Amygdala (tissue), 56 donors: ENCODE measurements around the gene NSUN4.

ENCODE experiments used
- DNase-seq, 56 donors: peaks; one replicate each; lab custom pipeline; 2025; lab: John Stamatoyannopoulos, UW

The NSUN4 gene

DNA sequence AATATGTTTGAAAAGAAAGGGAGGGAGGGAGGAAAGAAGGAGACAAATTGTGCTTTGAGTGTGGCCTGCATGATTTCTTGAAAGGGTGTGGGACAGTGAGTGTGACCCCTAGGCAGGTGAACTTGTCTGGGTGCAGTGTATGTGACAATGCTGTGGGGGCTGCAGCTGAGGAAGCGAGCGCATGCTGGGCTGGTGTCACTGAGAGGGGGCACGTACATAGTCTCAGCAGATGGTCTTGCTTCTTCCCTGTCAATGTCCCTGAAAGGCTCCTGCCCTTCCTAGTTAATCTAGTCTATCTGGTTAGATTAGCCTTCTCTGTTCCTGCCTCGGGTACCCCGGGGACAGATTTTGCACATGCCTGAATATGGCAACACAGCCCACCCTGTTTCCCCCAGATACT lies 63.3 kb downstream of the NSUN4 start:
- DNase-seq, result no peak

DNA sequence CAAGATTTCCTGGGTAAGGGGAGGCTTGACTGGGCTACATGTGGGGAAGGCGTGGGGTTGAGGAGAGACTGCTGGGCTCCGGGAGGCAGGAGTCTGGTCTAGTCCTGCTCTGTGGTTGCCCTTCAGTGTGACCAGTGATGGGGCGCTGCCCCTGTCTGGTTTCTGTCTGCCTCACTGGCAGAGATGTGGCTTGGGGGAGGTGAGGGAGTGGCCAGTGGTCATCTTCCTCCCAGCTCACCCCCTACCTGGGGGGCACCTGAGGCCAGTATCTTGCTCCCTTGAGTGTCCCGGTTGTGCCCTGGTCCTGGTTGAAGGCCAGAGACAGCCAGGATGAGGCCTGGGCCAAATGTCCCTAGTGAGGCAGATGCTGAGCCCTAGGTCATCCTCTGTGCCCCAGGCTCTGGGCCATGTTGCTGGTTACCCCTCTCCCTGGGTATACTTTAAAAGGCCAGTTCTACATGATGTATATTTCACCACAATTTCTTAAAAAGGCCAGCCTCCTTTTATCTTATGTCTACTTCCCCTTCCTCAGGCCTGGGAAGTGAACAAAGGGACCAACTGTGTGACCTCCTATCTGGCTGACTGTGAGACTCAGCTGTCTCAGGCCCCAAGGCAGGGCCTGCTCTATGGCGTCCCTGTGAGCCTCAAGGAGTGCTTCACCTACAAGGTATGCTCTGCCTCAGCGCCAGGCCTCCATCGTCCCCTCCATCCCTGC lies 64.0 kb downstream of the NSUN4 start:
- DNase-seq, result no peak

DNA sequence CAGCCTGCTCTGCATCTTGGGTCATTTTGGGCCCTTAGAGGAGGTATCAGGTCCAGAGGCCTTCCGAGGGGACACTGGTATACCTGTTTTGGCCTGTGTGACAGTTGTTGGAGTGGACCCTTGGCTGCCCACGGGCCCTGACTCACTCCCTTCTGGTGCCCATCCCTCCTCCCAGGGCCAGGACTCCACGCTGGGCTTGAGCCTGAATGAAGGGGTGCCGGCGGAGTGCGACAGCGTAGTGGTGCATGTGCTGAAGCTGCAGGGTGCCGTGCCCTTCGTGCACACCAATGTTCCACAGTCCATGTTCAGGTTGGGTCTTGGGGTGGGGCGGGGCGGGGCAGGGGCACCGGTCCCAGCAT lies 64.6 kb downstream of the NSUN4 start:
- DNase-seq, result no peak

DNA sequence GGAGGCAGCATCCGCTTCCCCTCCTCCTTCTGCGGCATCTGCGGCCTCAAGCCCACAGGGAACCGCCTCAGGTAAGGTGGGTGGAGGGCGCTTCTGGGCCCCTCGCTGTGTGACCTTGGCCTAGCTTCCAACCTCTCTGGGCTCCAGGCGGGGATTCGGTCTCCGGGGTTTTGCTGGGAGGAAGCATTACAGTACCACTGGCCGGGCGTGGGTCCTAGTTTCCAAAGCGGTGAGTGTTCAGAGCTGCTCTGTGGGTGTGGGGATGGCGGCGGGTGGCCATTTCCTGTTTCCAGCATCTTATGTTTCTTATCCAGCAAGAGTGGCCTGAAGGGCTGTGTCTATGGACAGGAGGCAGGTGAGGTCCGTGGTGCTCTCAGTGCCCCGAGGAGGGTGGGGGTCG lies 65.1 kb downstream of the NSUN4 start:
- no peak for DNase-seq

DNA sequence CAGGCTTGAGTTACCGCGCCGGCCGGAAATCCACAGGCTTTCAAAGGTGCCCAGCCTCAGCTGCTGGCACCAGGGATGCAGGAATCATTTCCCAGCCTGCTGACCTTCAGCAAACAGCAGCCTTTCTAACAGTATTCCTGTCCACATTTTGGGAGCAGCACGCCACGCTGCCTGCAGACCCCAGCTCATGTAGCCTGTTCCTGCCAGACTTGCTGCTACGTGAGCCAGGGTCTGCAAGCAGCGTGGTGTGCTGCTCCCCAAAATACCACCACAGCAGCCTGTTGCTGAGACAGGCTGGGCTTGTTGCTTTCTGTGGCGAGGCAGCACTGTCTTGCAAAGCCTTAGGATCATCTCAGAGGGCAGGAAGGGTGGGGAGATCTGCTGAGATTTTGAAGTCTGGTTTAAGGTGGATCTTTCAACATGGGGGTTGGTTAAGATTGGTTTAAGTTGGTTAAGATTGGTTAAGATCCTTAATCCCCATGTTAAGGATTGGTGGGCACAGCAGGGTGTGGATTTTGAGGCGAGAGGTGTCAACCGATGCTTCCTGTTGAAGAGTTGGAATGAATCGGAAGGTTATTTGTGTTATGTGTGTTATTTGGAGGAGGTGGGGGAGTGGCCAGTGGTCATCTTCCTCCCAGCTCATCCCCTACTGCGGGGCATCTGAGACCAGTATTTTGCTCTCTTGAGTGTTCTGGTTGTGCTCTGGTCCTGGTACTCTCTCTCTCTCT lies 66.4 kb downstream of the NSUN4 start:
- DNase-seq, result no peak

DNA sequence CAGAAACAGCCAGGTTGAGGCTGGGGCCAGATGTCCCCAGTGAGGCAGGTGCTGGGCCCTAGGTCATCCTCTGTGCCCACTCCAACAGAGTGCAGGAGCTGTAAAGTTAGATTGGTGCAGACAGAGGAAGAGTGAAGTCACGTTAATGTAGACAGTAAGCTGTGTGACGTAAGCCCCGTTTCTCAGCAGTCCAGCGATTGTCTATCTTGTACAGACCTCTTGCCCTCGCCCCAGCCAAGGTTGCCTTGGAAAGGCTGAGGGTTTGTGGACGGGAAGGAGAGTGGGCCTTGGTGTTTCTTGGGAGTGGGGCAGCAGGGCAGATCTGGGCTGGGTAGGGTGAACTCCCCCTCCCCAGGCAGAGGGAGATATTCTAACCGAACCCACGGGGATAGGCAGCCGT lies 67.0 kb downstream of the NSUN4 start:
- no peak for DNase-seq

DNA sequence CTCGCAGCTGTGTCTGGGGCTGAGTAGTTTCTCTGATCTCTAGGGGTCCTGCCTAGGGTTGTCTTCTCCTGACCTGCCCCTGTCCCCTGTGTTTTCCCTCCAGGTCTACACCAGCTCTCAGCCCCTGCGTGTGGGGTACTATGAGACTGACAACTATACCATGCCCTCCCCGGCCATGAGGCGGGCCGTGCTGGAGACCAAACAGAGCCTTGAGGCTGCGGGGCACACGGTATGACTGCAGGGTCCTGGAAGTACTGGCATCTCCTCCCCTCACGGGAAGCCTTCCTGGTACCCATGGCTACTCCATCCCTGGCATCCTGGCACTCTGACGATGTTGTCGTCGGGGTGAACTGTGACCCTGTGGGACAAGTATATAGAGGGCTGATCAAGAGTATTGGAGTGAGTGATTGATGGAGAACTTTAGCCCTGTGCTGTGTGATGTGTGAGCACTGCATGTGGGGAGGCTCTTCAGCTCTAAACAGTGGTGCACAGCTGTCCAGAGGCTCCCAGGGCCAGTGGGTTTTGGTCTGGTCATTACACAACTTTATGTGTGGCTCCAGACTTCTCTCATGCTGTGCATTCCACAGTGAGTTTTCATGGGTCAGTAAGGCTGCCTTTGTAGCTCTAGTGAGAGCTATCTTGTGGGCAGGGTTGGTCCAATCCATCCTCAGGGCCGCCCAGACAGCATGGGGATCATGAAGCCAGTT lies 67.9 kb downstream of the NSUN4 start:
- no peak for DNase-seq

DNA sequence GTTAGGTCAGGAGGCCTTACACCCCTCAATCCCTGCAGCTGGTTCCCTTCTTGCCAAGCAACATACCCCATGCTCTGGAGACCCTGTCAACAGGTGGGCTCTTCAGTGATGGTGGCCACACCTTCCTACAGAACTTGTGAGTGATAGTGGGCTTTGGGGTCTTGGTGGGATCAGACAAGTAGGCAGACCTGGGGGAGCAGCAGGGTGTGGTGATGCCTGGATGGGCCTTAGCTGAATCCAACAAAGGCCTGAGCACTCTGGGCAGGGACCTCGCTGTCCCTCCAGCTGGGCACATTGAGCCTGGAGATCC lies 68.4 kb downstream of the NSUN4 start:
- DNase-seq, result no peak

DNA sequence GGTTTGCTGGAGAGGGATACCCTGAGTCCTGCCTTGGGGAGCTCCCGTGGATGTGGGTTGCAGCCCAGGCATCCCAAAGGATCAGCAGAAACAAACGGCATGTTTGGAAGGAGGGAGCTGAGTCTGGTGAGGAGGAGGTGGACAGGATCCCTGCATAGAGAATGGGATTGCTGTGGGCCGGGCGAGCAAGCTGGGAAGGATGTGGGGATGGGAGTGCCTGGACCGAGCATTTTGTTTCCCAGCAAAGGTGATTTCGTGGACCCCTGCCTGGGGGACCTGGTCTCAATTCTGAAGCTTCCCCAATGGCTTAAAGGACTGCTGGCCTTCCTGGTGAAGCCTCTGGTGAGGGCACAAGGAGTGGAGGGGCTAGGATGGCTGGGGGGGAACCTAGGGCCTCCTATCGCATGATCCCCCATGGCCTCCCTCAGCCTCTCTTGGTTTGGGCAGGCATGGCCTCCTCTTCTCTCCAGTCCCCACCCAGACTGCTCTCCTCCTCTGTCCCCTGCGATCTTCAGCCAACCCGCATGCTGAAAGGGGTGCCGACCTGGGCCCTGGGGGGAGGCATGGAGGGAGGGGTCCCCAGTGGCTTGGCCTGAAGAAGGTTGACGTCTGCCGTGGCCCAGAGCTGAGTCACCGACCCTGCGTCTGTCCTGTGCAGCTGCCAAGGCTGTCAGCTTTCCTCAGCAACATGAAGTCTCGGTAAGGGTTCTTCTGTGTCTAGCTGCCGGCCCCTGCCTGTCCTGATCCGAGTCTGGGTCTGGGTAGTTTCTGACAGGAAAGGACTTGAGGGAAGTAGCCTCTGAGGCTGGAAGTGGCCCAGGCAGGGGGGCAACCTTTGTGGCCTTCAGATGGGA lies 69.8 kb downstream of the NSUN4 start:
- DNase-seq, result no peak

DNA sequence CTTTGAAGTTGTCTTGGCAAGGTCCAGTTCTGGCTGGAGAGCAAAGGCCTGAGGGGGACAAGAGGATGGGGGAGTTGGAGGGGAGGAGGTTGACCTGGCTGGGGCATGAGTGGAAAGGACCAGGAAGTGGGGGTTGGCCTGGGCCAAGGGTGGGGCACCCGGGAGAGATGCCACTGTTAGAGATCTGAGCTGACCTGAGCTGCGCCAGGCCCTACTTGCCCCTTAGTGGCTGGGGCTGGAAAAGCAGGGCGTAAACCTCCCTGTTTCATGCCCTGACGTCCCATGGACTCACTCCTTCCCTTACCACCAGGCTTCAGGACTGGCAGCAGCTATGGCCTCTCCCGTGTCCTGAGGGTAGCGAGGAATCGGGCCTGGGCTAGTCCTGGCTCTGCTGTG lies 70.4 kb downstream of the NSUN4 start:
- DNase-seq, result no peak
